ENCODE measurements around the gene STIMATE.

GRCh38 chr3:52879581-52879980, 17.8 kb downstream of the STIMATE start:
- TF ChIP-seq CTCF (IDR thresholded peaks at IDR 0.05; ENCODE audit: low read depth, low read length) (no peak), POLR2A (IDR thresholded peaks at IDR 0.05; ENCODE audit: extremely low read depth, insufficient read length) (no peak), MAX (IDR thresholded peaks at IDR 0.05; ENCODE audit: low read depth, low read length) (no peak), MYC (IDR thresholded peaks at IDR 0.05; ENCODE audit: low read depth, low read length) (no peak)

Measured in NB4 (cell line).